Measurements from ENCODE around the gene FAM118B. TPM values are rescaled to one million over a fixed set of nuclear protein-coding genes. Genes with fewer than 3 reads are reported as not detected.

FAM118B gene
- total RNA-seq, 3 donors from 2014 or later = 15.9 to 18.6 (median 17.0) TPM

DNA sequence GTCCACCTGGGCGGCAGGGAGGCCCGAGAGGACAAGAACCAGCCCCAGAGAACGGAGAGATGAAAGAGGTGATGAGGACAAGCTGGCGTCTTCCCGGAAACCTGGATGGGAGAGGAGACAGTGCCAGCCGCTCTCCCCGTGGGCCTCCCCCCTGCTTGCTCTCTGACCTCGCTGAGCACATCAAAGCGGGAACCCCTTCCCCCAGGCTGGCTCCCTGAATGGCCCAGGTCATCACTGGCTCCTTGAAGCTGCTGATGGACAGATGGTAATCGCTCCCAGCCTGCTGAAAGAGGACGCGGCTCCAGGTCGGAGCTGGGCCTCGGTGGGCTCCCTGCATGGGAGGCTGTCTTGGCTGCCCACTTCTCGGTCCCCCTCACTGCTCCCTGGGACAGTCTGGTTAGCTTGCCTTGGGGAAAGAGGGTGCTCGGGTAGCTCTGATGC, 18.5 kb upstream of the FAM118B start:
- Mint-ChIP-seq H3K9me3 (peaks cover 6% of the 10 kb centered on the region), H3K36me3 (ENCODE audit: insufficient read depth) (peaks cover 36% of the 10 kb centered on the region), H3K4me1 (ENCODE audit: low read depth) (no peaks in the 10 kb centered on the region), H3K27me3 (ENCODE audit: low read depth) (no peaks in the 10 kb centered on the region), H3K4me3 (no peak overlapping the region)
- DNase-seq (no peak), ATAC-seq (no peak)

DNA sequence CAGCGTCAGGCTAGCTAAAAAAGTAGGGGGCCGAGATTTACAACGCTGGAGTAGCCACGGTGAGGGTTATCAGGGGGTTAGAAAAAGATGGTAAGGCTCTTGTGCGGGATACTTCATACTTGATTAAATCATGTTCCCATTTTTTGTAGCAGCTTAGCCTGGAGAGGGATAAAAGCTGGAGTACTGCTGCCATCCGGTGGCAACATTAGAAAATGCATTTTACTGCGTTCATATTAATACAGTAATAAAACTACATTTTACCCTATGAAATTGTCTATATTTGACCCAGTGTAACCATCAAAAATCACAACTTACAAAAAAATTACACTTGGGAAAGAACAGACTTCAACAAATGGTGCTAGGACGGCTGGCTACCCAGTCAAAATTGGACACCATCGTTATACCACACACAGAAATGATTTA, 17.4 kb upstream of the FAM118B start:
- no peaks in the 10 kb centered on the region for H3K4me1 Mint-ChIP-seq (ENCODE audit: low read depth)
- H3K4me3 Mint-ChIP-seq = no peak overlapping the region
- peak; percentile 32 to 40 for ATAC-seq

DNA sequence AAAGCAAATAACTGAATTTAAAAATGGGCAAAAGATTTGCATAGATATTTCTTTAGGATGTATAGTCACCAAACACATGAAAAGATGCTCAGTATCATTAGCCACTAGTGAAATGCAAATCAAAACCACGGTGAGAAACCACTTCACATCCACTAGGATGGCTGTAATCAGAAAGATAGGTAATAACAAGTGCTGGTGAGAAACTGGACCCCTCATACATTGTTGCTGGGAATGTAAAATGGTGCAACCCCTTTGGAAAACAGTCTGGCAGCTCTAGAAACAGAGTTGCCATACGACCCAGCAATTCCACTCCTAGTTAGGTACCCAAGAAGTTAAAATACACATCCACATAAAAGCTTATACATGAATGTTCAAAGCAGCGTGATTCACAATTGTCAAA, 16.5 kb upstream of the FAM118B start:
- no peak overlapping the region for H3K4me3 Mint-ChIP-seq
- ATAC-seq (no peak), DNase-seq (no peak)
- no peaks in the 10 kb centered on the region for H3K27me3 Mint-ChIP-seq (ENCODE audit: low read depth)
- H3K36me3 Mint-ChIP-seq (ENCODE audit: insufficient read depth) = peaks cover 43% of the 10 kb centered on the region
- peaks cover 9% of the 10 kb centered on the region for H3K9me3 Mint-ChIP-seq
- no peaks in the 10 kb centered on the region for H3K4me1 Mint-ChIP-seq (ENCODE audit: low read depth)

More for the DNA sequence above, 17.4 kb upstream of the FAM118B start:
- peaks cover 9% of the 10 kb centered on the region for H3K9me3 Mint-ChIP-seq
- peaks cover 38% of the 10 kb centered on the region for H3K36me3 Mint-ChIP-seq (ENCODE audit: insufficient read depth)
- no peaks in the 10 kb centered on the region for H3K27me3 Mint-ChIP-seq (ENCODE audit: low read depth)
- no peak for DNase-seq

- Mint-ChIP-seq H3K9me3 (peaks cover 9% of the 10 kb centered on the region), H3K36me3 (ENCODE audit: insufficient read depth) (peaks cover 46% of the 10 kb centered on the region), H3K4me3 (no peak overlapping the region), H3K27me3 (ENCODE audit: low read depth) (no peaks in the 10 kb centered on the region), H3K4me1 (ENCODE audit: low read depth) (no peaks in the 10 kb centered on the region)
- ATAC-seq = no peak
- DNase-seq = no peak
Observed at GRCh38 chr11:126197277-126197939, 14.2 kb upstream of the FAM118B start.

DNA sequence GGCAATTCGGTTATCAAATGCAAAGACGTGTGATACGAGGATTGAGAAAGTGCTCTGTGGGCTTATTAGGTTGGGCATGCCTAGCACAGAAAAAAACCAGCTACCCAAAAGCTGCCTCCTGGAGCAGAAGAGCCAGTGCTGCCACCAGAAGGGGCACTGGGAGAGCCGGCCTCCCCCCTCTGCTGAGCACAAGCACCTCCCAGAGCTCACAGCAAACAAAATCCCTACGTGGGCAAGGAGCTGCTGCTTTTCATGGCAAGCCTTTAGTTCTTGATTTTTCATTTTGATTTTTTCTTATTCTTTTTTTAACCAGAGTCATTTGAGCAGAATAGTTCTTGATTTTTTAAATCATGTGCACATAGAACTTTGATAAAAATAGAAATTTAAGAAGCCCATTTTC, 12.9 kb upstream of the FAM118B start:
- Mint-ChIP-seq H3K27me3 (ENCODE audit: low read depth) (no peaks in the 10 kb centered on the region), H3K4me3 (no peak overlapping the region), H3K9me3 (peaks cover 9% of the 10 kb centered on the region), H3K36me3 (ENCODE audit: insufficient read depth) (peaks cover 52% of the 10 kb centered on the region), H3K4me1 (ENCODE audit: low read depth) (no peaks in the 10 kb centered on the region)
- no peak for DNase-seq
- ATAC-seq = no peak

- no peaks in the 10 kb centered on the region for H3K27me3 Mint-ChIP-seq (ENCODE audit: low read depth)
- H3K36me3 Mint-ChIP-seq (ENCODE audit: insufficient read depth) = peaks cover 51% of the 10 kb centered on the region
- ATAC-seq (no peak), DNase-seq (no peak)
- H3K4me1 Mint-ChIP-seq (ENCODE audit: low read depth) = no peaks in the 10 kb centered on the region
- peaks cover 5% of the 10 kb centered on the region for H3K9me3 Mint-ChIP-seq
- no peak overlapping the region for H3K4me3 Mint-ChIP-seq
Observed at GRCh38 chr11:126202646-126203359, 8.8 kb upstream of the FAM118B start.

- DNase-seq = no peak
- peaks cover 6% of the 10 kb centered on the region for H3K4me1 Mint-ChIP-seq (ENCODE audit: low read depth)
- no peak overlapping the region for H3K4me3 Mint-ChIP-seq
- no peak for ATAC-seq
- H3K9me3 Mint-ChIP-seq = no peaks in the 10 kb centered on the region
- H3K36me3 Mint-ChIP-seq (ENCODE audit: insufficient read depth) = peaks cover 56% of the 10 kb centered on the region
- no peaks in the 10 kb centered on the region for H3K27me3 Mint-ChIP-seq (ENCODE audit: low read depth)
Observed at GRCh38 chr11:126205359-126205758, 6.2 kb upstream of the FAM118B start.

DNA sequence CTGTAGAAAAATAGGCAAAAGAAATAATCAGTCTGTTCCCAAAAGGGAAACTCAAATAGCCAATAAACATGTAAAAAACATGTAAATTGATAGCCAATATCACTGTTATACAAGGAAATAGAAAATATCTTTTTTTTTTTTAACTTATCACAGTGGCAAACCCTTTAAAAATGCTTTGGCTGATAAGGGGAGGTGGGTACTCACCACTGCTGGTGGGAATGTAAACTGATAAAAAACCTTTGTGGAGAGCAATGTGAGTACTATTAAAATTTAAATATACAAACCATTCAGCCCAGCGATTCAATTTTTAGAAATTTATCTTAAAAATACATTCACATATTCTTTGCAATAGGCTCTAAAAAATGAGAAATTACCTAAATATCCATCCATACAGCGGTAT, 3.7 kb upstream of the FAM118B start:
- H3K27me3 Mint-ChIP-seq (ENCODE audit: low read depth) = no peaks in the 10 kb centered on the region
- H3K4me1 Mint-ChIP-seq (ENCODE audit: low read depth) = peaks cover 25% of the 10 kb centered on the region
- H3K9me3 Mint-ChIP-seq = no peaks in the 10 kb centered on the region
- H3K4me3 Mint-ChIP-seq = no peak overlapping the region
- DNase-seq (no peak), ATAC-seq (no peak)
- peaks cover 46% of the 10 kb centered on the region for H3K36me3 Mint-ChIP-seq (ENCODE audit: insufficient read depth)

- Mint-ChIP-seq H3K9me3 (no peaks in the 10 kb centered on the region), H3K27me3 (ENCODE audit: low read depth) (no peaks in the 10 kb centered on the region), H3K4me3 (peak overlapping the region; percentile 98), H3K4me1 (ENCODE audit: low read depth) (peaks cover 37% of the 10 kb centered on the region), H3K36me3 (ENCODE audit: insufficient read depth) (peaks cover 28% of the 10 kb centered on the region)
- DNase-seq (no peak), ATAC-seq (no peak)
Observed at GRCh38 chr11:126210871-126211235, 729 bp upstream of the FAM118B start.

DNA sequence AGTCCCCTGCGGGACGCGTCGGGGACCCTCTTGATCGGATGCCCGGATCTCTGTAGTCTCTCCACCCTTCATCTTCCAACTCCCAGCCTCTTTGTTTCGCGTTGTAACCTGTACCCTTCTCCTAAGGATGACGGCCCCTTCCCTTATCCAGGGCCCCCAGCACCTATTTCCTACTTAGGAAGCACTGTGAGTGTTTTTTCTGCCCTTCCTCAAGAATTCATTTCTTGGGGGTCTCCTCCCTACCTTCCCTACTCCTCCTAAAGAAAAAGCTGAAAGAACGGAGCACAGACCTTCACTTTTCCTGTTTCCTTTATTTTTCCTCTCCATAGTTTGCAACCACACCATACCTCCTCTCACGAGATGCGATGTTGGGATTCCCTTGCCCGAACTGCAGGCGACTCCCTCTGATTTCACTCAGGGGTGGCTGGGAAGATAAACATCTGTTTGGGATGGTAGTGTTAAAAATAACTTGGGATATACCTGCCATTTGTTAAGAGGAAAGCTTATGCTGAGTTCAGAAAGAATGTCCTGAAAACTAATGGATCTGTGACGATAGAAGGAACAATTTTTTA, 593 bp downstream of the FAM118B start:
- Mint-ChIP-seq H3K9me3 (no peaks in the 10 kb centered on the region), H3K36me3 (ENCODE audit: insufficient read depth) (peaks cover 21% of the 10 kb centered on the region), H3K4me1 (ENCODE audit: low read depth) (peaks cover 46% of the 10 kb centered on the region), H3K4me3 (peak overlapping the region; percentile 98), H3K27me3 (ENCODE audit: low read depth) (no peaks in the 10 kb centered on the region)
- no peak for DNase-seq
- no peak for ATAC-seq

- H3K9me3 Mint-ChIP-seq = no peaks in the 10 kb centered on the region
- no peaks in the 10 kb centered on the region for H3K27me3 Mint-ChIP-seq (ENCODE audit: low read depth)
- ATAC-seq = no peak
- peaks cover 11% of the 10 kb centered on the region for H3K36me3 Mint-ChIP-seq (ENCODE audit: insufficient read depth)
- DNase-seq = no peak
- H3K4me1 Mint-ChIP-seq (ENCODE audit: low read depth) = peaks cover 55% of the 10 kb centered on the region
- no peak overlapping the region for H3K4me3 Mint-ChIP-seq
Observed at GRCh38 chr11:126214441-126214840, 2.9 kb downstream of the FAM118B start.

DNA sequence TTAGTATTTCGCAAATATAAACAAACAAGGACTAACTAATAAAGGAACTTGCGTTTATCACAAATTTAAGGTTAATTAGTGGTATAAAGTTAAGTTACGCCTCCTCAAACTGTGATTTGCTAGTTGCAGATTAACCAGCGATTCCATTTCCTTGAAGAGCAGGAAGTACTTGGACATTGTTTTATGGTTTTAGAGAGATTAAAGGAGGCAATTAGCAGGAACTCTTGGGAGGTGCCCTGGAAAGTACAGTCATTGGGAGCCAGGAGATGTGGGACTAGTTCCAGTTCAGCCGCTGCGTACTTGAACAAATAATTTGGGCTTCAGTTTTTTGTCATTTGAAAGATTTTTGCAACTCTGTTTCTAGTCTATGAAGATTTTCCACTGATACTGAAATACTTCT, 3.3 kb downstream of the FAM118B start:
- DNase-seq (no peak), ATAC-seq (no peak)
- Mint-ChIP-seq H3K27me3 (ENCODE audit: low read depth) (no peaks in the 10 kb centered on the region), H3K9me3 (no peaks in the 10 kb centered on the region), H3K36me3 (ENCODE audit: insufficient read depth) (peaks cover 7% of the 10 kb centered on the region), H3K4me1 (ENCODE audit: low read depth) (peaks cover 54% of the 10 kb centered on the region), H3K4me3 (no peak overlapping the region)

DNA sequence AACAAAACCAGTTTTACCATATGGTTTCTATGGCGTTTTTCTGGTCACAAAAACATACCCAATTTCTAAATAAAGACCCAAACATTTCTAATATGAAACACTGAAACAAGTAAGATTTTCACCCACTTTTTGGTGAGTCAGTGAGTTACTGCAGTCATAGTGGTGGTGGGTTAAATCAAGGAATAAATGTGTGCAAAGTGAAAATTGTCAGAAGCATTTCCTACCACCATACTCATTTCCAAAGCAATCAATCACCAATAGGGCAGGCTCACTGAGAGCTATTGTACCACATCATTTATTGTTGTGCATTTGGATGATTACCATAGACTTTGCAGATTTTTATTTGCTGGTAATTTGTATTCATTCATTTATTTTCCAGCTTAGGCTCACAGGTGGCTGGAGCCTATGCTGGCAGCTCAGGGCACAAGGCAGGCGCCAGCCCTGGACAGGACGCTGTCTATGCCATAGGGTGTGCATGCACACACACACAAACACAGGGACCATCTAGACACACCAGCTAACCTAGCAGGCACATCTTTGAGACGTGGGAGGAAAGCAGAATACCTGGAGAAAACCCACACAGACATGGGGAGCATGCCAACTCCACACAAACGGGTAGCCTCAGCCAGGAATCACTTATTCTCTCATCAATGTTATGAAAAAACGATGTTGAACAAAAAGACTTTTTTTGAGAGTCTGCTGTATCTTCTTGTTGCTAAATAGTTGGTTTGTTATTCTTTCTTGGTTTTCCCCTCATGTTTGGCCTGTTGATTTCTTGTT, 5.1 kb downstream of the FAM118B start:
- no peaks in the 10 kb centered on the region for H3K9me3 Mint-ChIP-seq
- ATAC-seq (peak in 1 of 2 donors; percentile 16), DNase-seq (no peak)
- H3K27me3 Mint-ChIP-seq (ENCODE audit: low read depth) = no peaks in the 10 kb centered on the region
- peaks cover 3% of the 10 kb centered on the region for H3K36me3 Mint-ChIP-seq (ENCODE audit: insufficient read depth)
- H3K4me1 Mint-ChIP-seq (ENCODE audit: low read depth) = peaks cover 41% of the 10 kb centered on the region
- H3K4me3 Mint-ChIP-seq = no peak overlapping the region

GRCh38 chr11:126217491-126217890, 5.9 kb downstream of the FAM118B start:
- Mint-ChIP-seq H3K27me3 (ENCODE audit: low read depth) (no peaks in the 10 kb centered on the region), H3K4me1 (ENCODE audit: low read depth) (peaks cover 35% of the 10 kb centered on the region), H3K9me3 (no peaks in the 10 kb centered on the region), H3K36me3 (ENCODE audit: insufficient read depth) (peaks cover 3% of the 10 kb centered on the region), H3K4me3 (no peak overlapping the region)
- no peak for ATAC-seq
- no peak for DNase-seq

Measured in activated T-cell treated with anti-CD3 and anti-CD28 coated beads, Interleukin-2, amount 50 U/mL, for 4 hours (primary cell).